Fibroblast of lung (primary cell): ENCODE data around the gene ICE2. TPM values are rescaled to one million over a fixed set of nuclear protein-coding genes. Genes with fewer than 3 reads are reported as not detected.
A peak's percentile ranks its signal among the peaks of the same experiment; 100 is the strongest.

Source experiments
- DNase-seq, 2 donors: peaks; one replicate each; pipeline versions ENCODE4 v3.0.0 to v3.0.0-alpha.2; 2010; ENCODE audit warnings: low read depth in 2 of 2
- H2AFZ ChIP-seq: 2 replicates; pipeline ENCODE4 v1.5.1; 2012; ENCODE audit warnings: low read length, control low read depth, inconsistent platforms
- H3K27ac ChIP-seq: 2 replicates; pipeline ENCODE4 v1.5.1; 2011; ENCODE audit warnings: low read length, control low read depth; ENCODE audit not compliant: insufficient read depth
- H3K27me3 ChIP-seq: 2 replicates; pipeline ENCODE4 v1.5.1; 2011; ENCODE audit warnings: mild to moderate bottlenecking, low read length; ENCODE audit not compliant: control insufficient read depth, insufficient read depth
- H3K36me3 ChIP-seq: 2 replicates; pipeline ENCODE4 v1.5.1; 2011; ENCODE audit warnings: low read length; ENCODE audit not compliant: control insufficient read depth, insufficient read depth
- H3K4me1 ChIP-seq: 2 replicates; pipeline ENCODE4 v1.5.1; 2011; ENCODE audit warnings: low read length; ENCODE audit not compliant: control insufficient read depth, insufficient read depth; ENCODE audit errors: extremely low read depth
- H3K4me2 ChIP-seq: 2 replicates; pipeline ENCODE4 v1.5.1; 2011; ENCODE audit warnings: low read length, control low read depth; ENCODE audit not compliant: insufficient read depth; ENCODE audit errors: extremely low read depth
- H3K4me3 ChIP-seq, 4 experiments: fragments of 200-600 bp in 1 of 4; sonication (generic) in 1 of 4; replicated peaks in 1 of 4; 2 replicates each; pipeline ENCODE4 v1.5.1; 2011 to 2016; ENCODE audit warnings: low read length in 4 of 4, low read depth in 3 of 4, mild to moderate bottlenecking in 3 of 4, control low read depth in 2 of 4, inconsistent platforms in 1 of 4, mixed read lengths in 1 of 4; ENCODE audit not compliant: insufficient read depth in 1 of 4; ENCODE audit errors: control extremely low read depth in 1 of 4
- H3K79me2 ChIP-seq: 2 replicates; pipeline ENCODE4 v1.5.1; 2012; ENCODE audit warnings: mild to moderate bottlenecking, low read length, inconsistent platforms; ENCODE audit not compliant: control insufficient read depth, insufficient read depth
- H3K9ac ChIP-seq: 2 replicates; pipeline ENCODE4 v1.5.1; 2011; ENCODE audit warnings: mild to moderate bottlenecking, low read length, control low read depth; ENCODE audit not compliant: insufficient read depth
- H3K9me3 ChIP-seq: 2 replicates; pipeline ENCODE4 v1.5.1; 2012; ENCODE audit warnings: low read depth, low read length; ENCODE audit not compliant: control insufficient read depth, insufficient read depth
- H4K20me1 ChIP-seq: 2 replicates; pipeline ENCODE4 v1.5.1; 2011; ENCODE audit warnings: low read length; ENCODE audit not compliant: control insufficient read depth, insufficient read depth; ENCODE audit errors: extremely low read depth
- CTCF ChIP-seq, 2 donors: IDR thresholded peaks in 1 of 2; conservative IDR thresholded peaks in 1 of 2; 1 replicate in 1 of 2; 2 replicates in 1 of 2; pipeline ENCODE4 v1.5.1; 2011 to 2012; ENCODE audit warnings: low read length in 2 of 2, control low read depth in 1 of 2, inconsistent platforms in 1 of 2, low read depth in 1 of 2, mild to moderate bottlenecking in 1 of 2
- EZH2 ChIP-seq: IDR thresholded peaks from 2 replicates; pipeline ENCODE4 v1.5.1; 2012; ENCODE audit warnings: low read length, control low read depth, mild to moderate bottlenecking; ENCODE audit errors: missing control alignments
- polyA plus RNA-seq, 2 donors: library from polyadenylated mRNA; depleted of rRNA in 1 of 2; stranded (reverse) in 1 of 2; unstranded in 1 of 2; fragments of >200 nt; gene quantifications; 2 replicates each; pipeline ENCODE4 v1.2.1, GENCODE V29; 2011 to 2012; ENCODE audit warnings: missing spikeins in 1 of 2
- total RNA-seq: library from RNA; depleted of rRNA; stranded (reverse); fragments of >200 nt; gene quantifications from 2 replicates; pipeline ENCODE4 v1.2.1, GENCODE V29; 2014

The ICE2 gene
- total and polyA plus RNA-seq, 2 donors (not counting 1 experiment from before 2014, with no cell fraction given) = 22.3 to 38.6 TPM

GRCh38 chr15:60396958-60397771, 81.8 kb downstream of the ICE2 start:
- no peak overlapping the region for H2AFZ ChIP-seq
- H3K9me3 ChIP-seq = no peaks in the 10 kb centered on the region
- no peak for TF ChIP-seq EZH2
- TF ChIP-seq CTCF (conservative IDR thresholded peaks at IDR 0.05 in 1 of 2, IDR thresholded peaks at IDR 0.05 in 1 of 2; ENCODE audit: low read depth in 1 of 2, low read length in 2 of 2) = no peak
- H3K4me3 ChIP-seq = peak overlapping the region; percentile 70 to 94 (median 86)
- H3K27ac ChIP-seq = peak overlapping the region; percentile 99
- peaks cover 2% of the 10 kb centered on the region for H4K20me1 ChIP-seq
- DNase-seq = peak; percentile 71
- H3K4me1 ChIP-seq = peaks cover 41% of the 10 kb centered on the region
- H3K4me2 ChIP-seq = peak overlapping the region; percentile 88
- peak overlapping the region; percentile 98 for H3K9ac ChIP-seq
- H3K27me3 ChIP-seq = no peaks in the 10 kb centered on the region
- H3K36me3 ChIP-seq = peaks cover 5% of the 10 kb centered on the region
- H3K79me2 ChIP-seq = peaks cover 55% of the 10 kb centered on the region

- H3K4me2 ChIP-seq = peak overlapping the region; percentile 88
- no peaks in the 10 kb centered on the region for H3K9me3 ChIP-seq
- no peak overlapping the region for H2AFZ ChIP-seq
- peak overlapping the region; percentile 98 for H3K9ac ChIP-seq
- H3K4me3 ChIP-seq = peak overlapping the region; percentile 70 to 94 (median 86)
- H3K4me1 ChIP-seq = peaks cover 44% of the 10 kb centered on the region
- H3K36me3 ChIP-seq = peaks cover 5% of the 10 kb centered on the region
- H3K27me3 ChIP-seq = no peaks in the 10 kb centered on the region
- DNase-seq = peak in 1 of 2 donors; percentile 55
- peaks cover 2% of the 10 kb centered on the region for H4K20me1 ChIP-seq
- H3K79me2 ChIP-seq = peaks cover 61% of the 10 kb centered on the region
- TF ChIP-seq EZH2 (no peak), CTCF (conservative IDR thresholded peaks at IDR 0.05 in 1 of 2, IDR thresholded peaks at IDR 0.05 in 1 of 2; ENCODE audit: low read depth in 1 of 2, low read length in 2 of 2) (no peak)
- H3K27ac ChIP-seq = peak overlapping the region; percentile 99
These were observed 82.4 kb downstream of the ICE2 start for GRCh38 chr15:60396560-60396957.

DNA sequence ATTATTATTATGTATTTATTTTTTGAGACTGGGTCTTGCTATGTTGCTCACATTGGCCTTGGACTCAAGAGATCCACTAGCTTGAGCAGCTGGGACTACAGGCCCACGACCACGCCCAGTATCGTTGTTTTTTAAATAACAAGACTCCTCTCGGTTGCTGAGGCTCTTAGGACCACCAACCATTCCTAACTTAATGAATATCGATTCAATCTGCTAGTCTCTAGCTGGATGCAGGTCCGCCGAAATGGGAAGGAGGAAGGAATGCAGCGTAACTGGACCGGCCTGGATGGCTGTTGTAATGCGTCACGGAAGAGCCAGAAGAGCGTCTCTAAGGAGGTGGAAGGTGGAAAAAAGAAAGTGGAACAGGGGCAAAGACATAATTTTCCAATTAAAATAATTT, 82.8 kb downstream of the ICE2 start:
- Histone ChIP-seq H3K36me3 (peaks cover 5% of the 10 kb centered on the region), H2AFZ (no peak overlapping the region), H4K20me1 (peaks cover 5% of the 10 kb centered on the region), H3K79me2 (peaks cover 65% of the 10 kb centered on the region), H3K27ac (peak overlapping the region; percentile 99), H3K27me3 (no peaks in the 10 kb centered on the region), H3K4me2 (peak overlapping the region; percentile 88), H3K9me3 (no peaks in the 10 kb centered on the region), H3K4me3 (peak overlapping the region; percentile 70 to 94 (median 86)), H3K4me1 (peaks cover 47% of the 10 kb centered on the region), H3K9ac (no peak overlapping the region)
- DNase-seq = peak in 1 of 2 donors; percentile 53
- TF ChIP-seq CTCF (conservative IDR thresholded peaks at IDR 0.05 in 1 of 2, IDR thresholded peaks at IDR 0.05 in 1 of 2; ENCODE audit: low read depth in 1 of 2, low read length in 2 of 2) (no peak), EZH2 (no peak)
